NAMALWA (cell line): ENCODE results near the gene NCK2.
"Not testable (repeated sequence)": the region's sequence is repeated elsewhere in the genome, so short reads cannot be mapped to it uniquely, and the experiment has no call there.

Source experiments
- DNase-seq: peaks from one replicate; pipeline ENCODE4 v3.0.0-alpha.2; 2015; ENCODE audit warnings: low spot score

Gene NCK2

GRCh38 chr2:105894327-105894944 is 149.7 kb downstream of the NCK2 start:
- no peak for DNase-seq

GRCh38 chr2:105895990-105896764 is 151.5 kb downstream of the NCK2 start:
- no peak for DNase-seq

GRCh38 chr2:105896765-105897163 is 152.1 kb downstream of the NCK2 start:
- DNase-seq, result no peak

GRCh38 chr2:105897694-105898093 is 153.0 kb downstream of the NCK2 start:
- not testable (repeated sequence) for DNase-seq

GRCh38 chr2:105903051-105903674 is 158.5 kb downstream of the NCK2 start:
- DNase-seq, result no peak

GRCh38 chr2:105904938-105905337 is 160.2 kb downstream of the NCK2 start:
- DNase-seq, result no peak

- DNase-seq, result no peak
Measured at GRCh38 chr2:105906481-105906880, 161.8 kb downstream of the NCK2 start.

- DNase-seq, result no peak
Measured at GRCh38 chr2:105907184-105907583, 162.5 kb downstream of the NCK2 start.

- DNase-seq, result no peak
Measured at GRCh38 chr2:105909215-105909614, 164.5 kb downstream of the NCK2 start.

- DNase-seq, result no peak
Measured at GRCh38 chr2:105910497-105911238, 166.0 kb downstream of the NCK2 start.

GRCh38 chr2:105911425-105911824 is 166.7 kb downstream of the NCK2 start:
- no peak for DNase-seq

- no peak for DNase-seq
Measured at GRCh38 chr2:105912081-105912480, 167.4 kb downstream of the NCK2 start.

GRCh38 chr2:105915005-105915558 is 170.4 kb downstream of the NCK2 start:
- DNase-seq, result peak; percentile 17

GRCh38 chr2:105917226-105917625 is 172.5 kb downstream of the NCK2 start:
- no peak for DNase-seq

- no peak for DNase-seq
Measured at GRCh38 chr2:105917688-105918087, 173.0 kb downstream of the NCK2 start.

GRCh38 chr2:105919191-105919811 is 174.6 kb downstream of the NCK2 start:
- no peak for DNase-seq

GRCh38 chr2:105919826-105920225 is 175.1 kb downstream of the NCK2 start:
- DNase-seq, result peak; percentile 23

- no peak for DNase-seq
Measured at GRCh38 chr2:105924271-105924670, 179.6 kb downstream of the NCK2 start.

GRCh38 chr2:105924932-105925331 is 180.2 kb downstream of the NCK2 start:
- DNase-seq, result no peak

- no peak for DNase-seq
Measured at GRCh38 chr2:105925390-105925789, 180.7 kb downstream of the NCK2 start.

- no peak for DNase-seq
Measured at GRCh38 chr2:105926960-105927678, 182.4 kb downstream of the NCK2 start.
